Panc1 (cell line): ENCODE data around the gene FNTB. TPM values are rescaled to one million over a fixed set of nuclear protein-coding genes. Genes with fewer than 3 reads are reported as not detected.

Experiments
- ATAC-seq: fragments of 200-7000 bp; cut with Tn5 transposase; 2 replicates; pipeline ENCODE4 v1.9.1; 2020; ENCODE audit warnings: mild to moderate bottlenecking, moderate library complexity
- BruUV-seq: library from RNA; stranded (reverse); fragments of 400-500 nt; replicated peaks from 2 replicates; lab custom pipeline; 2021; lab: Mats Ljungman, UMichigan
- CTCF ChIA-PET: fragments of 300-600 bp; sonication (Branson Sonifier 250); formaldehyde crosslinking; loops from one replicate; lab custom pipeline; 2022; ENCODE audit warnings: antibody characterized with exemption; lab: Charles Lee
- POLR2A ChIA-PET: fragments of 300-600 bp; sonication (Branson Sonifier 250); formaldehyde crosslinking; loops from one replicate; lab custom pipeline; 2022; ENCODE audit warnings: antibody characterized with exemption; lab: Charles Lee
- DNase-seq: peaks from one replicate; pipeline ENCODE4 v3.0.0-alpha.2; 2010; ENCODE audit warnings: low read depth, low spot score
- H3K27ac ChIP-seq: 2 replicates; pipeline ENCODE4 v1.5.1; 2011; ENCODE audit warnings: mild to moderate bottlenecking, low read length, inconsistent platforms
- H3K27me3 ChIP-seq: fragments of 200-500 bp; sonication (Bioruptor generic); 2 replicates; pipeline ENCODE4 v1.6.0; 2014; ENCODE audit warnings: low read length, inconsistent platforms; ENCODE audit not compliant: control insufficient read depth, insufficient read depth
- H3K36me3 ChIP-seq: fragments of 200-500 bp; sonication (Bioruptor generic); 2 replicates; pipeline ENCODE4 v1.5.1; 2014; ENCODE audit warnings: inconsistent platforms, mild to moderate bottlenecking, low read length, moderate library complexity; ENCODE audit not compliant: control insufficient read depth, insufficient read depth
- H3K4me1 ChIP-seq: 2 replicates; pipeline ENCODE4 v1.5.1; 2011; ENCODE audit warnings: inconsistent platforms, mild to moderate bottlenecking, low read length, moderate library complexity; ENCODE audit not compliant: control insufficient read depth, insufficient read depth
- H3K4me3 ChIP-seq, 2 experiments: 2 replicates each; pipeline ENCODE4 v1.5.1; 2011 to 2012; ENCODE audit warnings: low read depth in 2 of 2, low read length in 2 of 2, mild to moderate bottlenecking in 2 of 2, inconsistent platforms in 1 of 2, moderate library complexity in 1 of 2
- H3K9me3 ChIP-seq: fragments of 200-500 bp; sonication (Bioruptor generic); 2 replicates; pipeline ENCODE4 v1.5.1; 2014; ENCODE audit warnings: low read depth, mild to moderate bottlenecking, inconsistent platforms, low read length, moderate library complexity; ENCODE audit not compliant: control insufficient read depth, insufficient read depth
- CTCF ChIP-seq: fragments of 450-650 bp; IDR thresholded peaks from 2 replicates; pipeline ENCODE4 v1.5.1; 2017; ENCODE audit warnings: mild to moderate bottlenecking
- POLR2AphosphoS5 ChIP-seq: IDR thresholded peaks from 2 replicates; pipeline ENCODE4 v1.6.1; 2012; ENCODE audit warnings: mild to moderate bottlenecking, low read depth, low read length, moderate library complexity
- REST ChIP-seq, 2 experiments: IDR thresholded peaks; 2 replicates each; pipeline ENCODE4 v1.6.1; 2011 to 2012; ENCODE audit warnings: low read depth in 2 of 2, control low read depth in 1 of 2, low read length in 1 of 2, mild to moderate bottlenecking in 1 of 2, moderate library complexity in 1 of 2; ENCODE audit not compliant: insufficient read depth in 1 of 2
- SIN3A ChIP-seq: IDR thresholded peaks from 2 replicates; pipeline ENCODE4 v1.6.1; 2012; ENCODE audit warnings: low read depth, mild to moderate bottlenecking, low read length, moderate library complexity, borderline replicate concordance; ENCODE audit not compliant: insufficient read depth
- TCF7L2 ChIP-seq: IDR thresholded peaks from 2 replicates; pipeline ENCODE4 v1.6.1; 2011; ENCODE audit warnings: mild to moderate bottlenecking, low read depth, low read length, inconsistent platforms
- in situ Hi-C: cut with HindIII; loops from 2 replicates; pipeline ENCODE4 v1.10.0; 2016; ENCODE audit warnings: low sequenced_read_pairs, low pct_unique_long_range_greater_than_20kb
- intact Hi-C: fragments of 100-400 bp; cut with micrococcal nuclease; formaldehyde crosslinking; loops from one replicate; pipeline ENCODE4 v1.10.0; 2022; ENCODE audit not compliant: unreplicated experiment
- total RNA-seq: library from RNA; stranded (reverse); gene quantifications from one replicate; pipeline ENCODE4 v1.2.1, GENCODE V29; 2021; ENCODE audit not compliant: unreplicated experiment

The FNTB gene
- total RNA-seq, 1 experiment from 2014 or later, result 13.3 TPM

GRCh38 chr14:64995291-64995690, 8.6 kb downstream of the FNTB start:
- POLR2A ChIA-PET, result no interaction called here
- Histone ChIP-seq H3K9me3 (no peaks in the 10 kb centered on the region), H3K27me3 (no peaks in the 10 kb centered on the region), H3K4me1 (no peaks in the 10 kb centered on the region; the same call in 1 of the 2 replicates), H3K27ac (no peak overlapping the region), H3K36me3 (no peaks in the 10 kb centered on the region), H3K4me3 (no peak overlapping the region)
- CTCF ChIA-PET, result no interaction called here
- in situ Hi-C loops (no loop called here), intact Hi-C loops (no loop called here)
- no peak for TF ChIP-seq TCF7L2
- DNase-seq (no peak), ATAC-seq (no peak)
- no TSS peak for BruUV-seq

GRCh38 chr14:64997108-64997794, 10.6 kb downstream of the FNTB start:
- intact Hi-C loops, result no loop called here

More at GRCh38 chr14:64997108-64997794, 10.6 kb downstream of the FNTB start:
- Histone ChIP-seq H3K36me3 (no peaks in the 10 kb centered on the region), H3K27ac (no peak overlapping the region), H3K4me1 (no peaks in the 10 kb centered on the region; the same call in 1 of the 2 replicates), H3K9me3 (no peaks in the 10 kb centered on the region), H3K27me3 (no peaks in the 10 kb centered on the region), H3K4me3 (no peak overlapping the region)
- ChIA-PET POLR2A (no interaction called here), CTCF (no interaction called here)
- TF ChIP-seq CTCF (no peak), POLR2AphosphoS5 (no peak), REST (IDR thresholded peaks at IDR 0.05; ENCODE audit: insufficient read depth in 1 of 2, low read depth in 2 of 2, low read length in 1 of 2) (no peak), SIN3A (no peak), TCF7L2 (no peak)
- in situ Hi-C loops, result no loop called here
- ATAC-seq (no peak), DNase-seq (no peak)
- BruUV-seq, result no TSS peak
